Ishikawa (cell line): ENCODE results near the gene SLC1A2.

Experiments used
- CEBPB ChIP-seq: IDR thresholded peaks from 2 replicates; pipeline ENCODE4 v1.6.1; 2012
- CREB1 ChIP-seq: IDR thresholded peaks from 2 replicates; pipeline ENCODE4 v1.6.1; 2012; ENCODE audit warnings: low read depth
- EGR1 ChIP-seq: IDR thresholded peaks from 2 replicates; pipeline ENCODE4 v1.6.1; 2012
- EP300 ChIP-seq: IDR thresholded peaks from 2 replicates; pipeline ENCODE4 v1.6.1; 2012; ENCODE audit warnings: borderline replicate concordance
- FOXM1 ChIP-seq: IDR thresholded peaks from 2 replicates; pipeline ENCODE4 v1.6.1; 2012; ENCODE audit warnings: low read depth, borderline replicate concordance
- MAX ChIP-seq: IDR thresholded peaks from 2 replicates; pipeline ENCODE4 v1.6.1; 2012
- NFIC ChIP-seq: IDR thresholded peaks from 2 replicates; pipeline ENCODE4 v1.6.1; 2012
- RAD21 ChIP-seq: IDR thresholded peaks from 2 replicates; pipeline ENCODE4 v1.6.1; 2012; ENCODE audit warnings: low read depth
- TAF1 ChIP-seq: IDR thresholded peaks from 2 replicates; pipeline ENCODE4 v1.6.1; 2012; ENCODE audit warnings: low read depth, mild to moderate bottlenecking
- TCF12 ChIP-seq: IDR thresholded peaks from 2 replicates; pipeline ENCODE4 v1.6.1; 2012; ENCODE audit warnings: low read depth
- TEAD4 ChIP-seq: IDR thresholded peaks from 2 replicates; pipeline ENCODE4 v1.6.1; 2012
- YY1 ChIP-seq: IDR thresholded peaks from 2 replicates; pipeline ENCODE4 v1.6.1; 2012; ENCODE audit warnings: low read depth
- ZBTB7A ChIP-seq: IDR thresholded peaks from 2 replicates; pipeline ENCODE4 v1.6.1; 2012; ENCODE audit warnings: low read depth
- TF ChIP-seq, protein P1 (sequence below): IDR thresholded peaks from 2 replicates; pipeline ENCODE4 v1.6.1; 2012; ENCODE audit warnings: low read depth, mild to moderate bottlenecking
- TF ChIP-seq, protein P2 (sequence below): IDR thresholded peaks from 2 replicates; pipeline ENCODE4 v1.6.1; 2012

The SLC1A2 gene

DNA sequence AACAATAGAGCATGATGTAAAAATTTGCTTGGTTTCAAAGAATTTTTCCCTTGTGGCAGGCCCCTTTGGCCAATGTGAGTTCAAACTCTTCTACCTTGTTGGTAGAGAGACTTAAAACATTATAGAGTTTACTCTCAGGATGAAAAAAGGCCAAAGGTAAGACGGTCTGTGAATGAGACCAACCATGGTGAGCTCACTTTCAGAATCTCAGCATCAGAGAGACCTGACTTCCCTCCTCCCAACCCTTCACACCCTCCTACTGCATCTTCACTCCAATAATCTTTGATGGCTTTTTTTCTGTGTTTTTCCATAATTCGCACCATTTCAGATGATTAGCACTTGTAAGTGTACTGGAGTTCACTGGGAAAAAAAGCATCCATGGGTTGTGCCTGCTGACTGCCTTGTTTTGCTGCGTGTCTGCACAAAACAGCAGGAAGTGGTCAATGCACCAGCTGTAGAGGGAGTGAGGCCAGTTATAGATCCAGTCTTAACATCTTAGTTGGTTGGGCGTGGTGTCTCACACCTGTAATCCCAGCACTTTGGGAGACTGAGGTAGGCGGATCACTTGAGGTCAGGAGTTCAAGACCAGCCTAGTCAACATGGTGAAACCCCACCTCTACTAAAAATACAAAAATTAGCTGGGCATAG lies 64.1 kb downstream of the SLC1A2 start:
- no peak for TF ChIP-seq EP300
- no peak for TF ChIP-seq MAX
- TF ChIP-seq YY1, result no peak
- no peak for TF ChIP-seq EGR1
- no peak for TF ChIP-seq CREB1
- no peak for TF ChIP-seq RAD21
- TF ChIP-seq, protein P1, sequence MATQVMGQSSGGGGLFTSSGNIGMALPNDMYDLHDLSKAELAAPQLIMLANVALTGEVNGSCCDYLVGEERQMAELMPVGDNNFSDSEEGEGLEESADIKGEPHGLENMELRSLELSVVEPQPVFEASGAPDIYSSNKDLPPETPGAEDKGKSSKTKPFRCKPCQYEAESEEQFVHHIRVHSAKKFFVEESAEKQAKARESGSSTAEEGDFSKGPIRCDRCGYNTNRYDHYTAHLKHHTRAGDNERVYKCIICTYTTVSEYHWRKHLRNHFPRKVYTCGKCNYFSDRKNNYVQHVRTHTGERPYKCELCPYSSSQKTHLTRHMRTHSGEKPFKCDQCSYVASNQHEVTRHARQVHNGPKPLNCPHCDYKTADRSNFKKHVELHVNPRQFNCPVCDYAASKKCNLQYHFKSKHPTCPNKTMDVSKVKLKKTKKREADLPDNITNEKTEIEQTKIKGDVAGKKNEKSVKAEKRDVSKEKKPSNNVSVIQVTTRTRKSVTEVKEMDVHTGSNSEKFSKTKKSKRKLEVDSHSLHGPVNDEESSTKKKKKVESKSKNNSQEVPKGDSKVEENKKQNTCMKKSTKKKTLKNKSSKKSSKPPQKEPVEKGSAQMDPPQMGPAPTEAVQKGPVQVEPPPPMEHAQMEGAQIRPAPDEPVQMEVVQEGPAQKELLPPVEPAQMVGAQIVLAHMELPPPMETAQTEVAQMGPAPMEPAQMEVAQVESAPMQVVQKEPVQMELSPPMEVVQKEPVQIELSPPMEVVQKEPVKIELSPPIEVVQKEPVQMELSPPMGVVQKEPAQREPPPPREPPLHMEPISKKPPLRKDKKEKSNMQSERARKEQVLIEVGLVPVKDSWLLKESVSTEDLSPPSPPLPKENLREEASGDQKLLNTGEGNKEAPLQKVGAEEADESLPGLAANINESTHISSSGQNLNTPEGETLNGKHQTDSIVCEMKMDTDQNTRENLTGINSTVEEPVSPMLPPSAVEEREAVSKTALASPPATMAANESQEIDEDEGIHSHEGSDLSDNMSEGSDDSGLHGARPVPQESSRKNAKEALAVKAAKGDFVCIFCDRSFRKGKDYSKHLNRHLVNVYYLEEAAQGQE, result no peak
- no peak for TF ChIP-seq TEAD4
- no peak for TF ChIP-seq NFIC
- TF ChIP-seq, protein P2, sequence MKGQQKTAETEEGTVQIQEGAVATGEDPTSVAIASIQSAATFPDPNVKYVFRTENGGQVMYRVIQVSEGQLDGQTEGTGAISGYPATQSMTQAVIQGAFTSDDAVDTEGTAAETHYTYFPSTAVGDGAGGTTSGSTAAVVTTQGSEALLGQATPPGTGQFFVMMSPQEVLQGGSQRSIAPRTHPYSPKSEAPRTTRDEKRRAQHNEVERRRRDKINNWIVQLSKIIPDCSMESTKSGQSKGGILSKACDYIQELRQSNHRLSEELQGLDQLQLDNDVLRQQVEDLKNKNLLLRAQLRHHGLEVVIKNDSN, result no peak
- no peak for TF ChIP-seq FOXM1
- TF ChIP-seq TCF12, result no peak
- TF ChIP-seq TAF1, result no peak
- no peak for TF ChIP-seq ZBTB7A

DNA sequence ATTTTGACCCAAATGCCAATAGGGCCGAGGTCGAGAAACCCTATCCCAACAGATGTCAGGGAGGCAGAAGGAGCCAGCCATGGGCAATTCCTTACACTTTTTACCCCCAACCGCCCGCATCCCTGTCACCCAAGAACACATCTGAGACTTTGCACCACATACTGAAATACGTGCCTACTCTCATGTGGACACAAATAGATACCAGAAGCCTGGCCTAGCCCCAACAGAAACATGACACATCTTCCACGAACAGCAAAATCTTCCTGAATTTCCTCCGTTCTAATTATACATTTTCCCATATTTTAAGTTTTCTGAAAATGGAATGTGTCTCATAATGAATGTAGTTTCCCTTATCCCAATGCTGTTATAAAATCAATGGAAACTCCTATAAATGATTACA lies 64.7 kb downstream of the SLC1A2 start:
- TF ChIP-seq TEAD4, result no peak
- no peak for TF ChIP-seq CEBPB
- TF ChIP-seq, protein P1, result no peak
- no peak for TF ChIP-seq NFIC

DNA sequence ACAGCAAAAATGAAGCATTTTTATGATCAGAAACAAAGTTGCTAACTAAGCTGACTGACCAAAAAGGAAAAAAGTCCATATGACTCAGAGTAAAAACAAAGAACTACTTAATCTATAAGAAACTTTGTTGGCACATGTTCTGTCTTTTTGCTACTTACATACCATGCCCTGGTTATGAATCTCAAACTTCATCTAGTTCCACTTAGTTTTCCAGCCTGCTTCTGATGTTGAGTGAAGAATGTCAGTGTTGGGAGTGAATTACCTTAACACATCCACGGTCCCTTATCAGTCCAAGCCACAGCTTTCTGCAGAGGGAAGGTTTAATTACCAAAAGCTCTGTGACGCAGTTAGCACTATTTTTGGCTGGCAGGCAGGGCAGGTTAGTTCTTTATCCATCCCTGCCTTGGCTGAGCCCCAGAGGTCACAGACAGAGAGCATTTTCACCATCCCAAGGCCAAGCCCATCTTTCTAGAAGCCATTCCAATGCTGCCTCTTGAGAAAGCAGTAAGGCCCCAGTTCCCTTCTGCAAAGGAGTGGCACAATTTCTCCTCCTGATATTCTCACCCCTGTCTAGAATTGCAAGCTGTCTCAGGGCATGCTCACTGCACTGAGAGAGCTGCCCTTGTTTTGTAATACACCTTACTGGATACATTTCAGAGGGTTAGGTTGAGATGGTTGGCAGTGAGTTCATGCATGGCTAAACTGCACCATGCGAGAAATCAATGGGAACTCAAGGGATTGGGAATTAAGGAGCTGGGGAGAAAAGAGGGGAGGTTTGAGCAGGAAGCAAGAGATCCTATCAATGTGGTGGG lies 67.1 kb downstream of the SLC1A2 start:
- TF ChIP-seq FOXM1 (no peak), NFIC (no peak), TEAD4 (no peak), EGR1 (no peak), RAD21 (no peak), MAX (no peak), TAF1 (no peak), CEBPB (no peak), ZBTB7A (no peak)
- TF ChIP-seq, protein P1, result no peak
- TF ChIP-seq, protein P2, result no peak

GRCh38 chr11:35349897-35350296 lies 69.5 kb downstream of the SLC1A2 start:
- no peak for TF ChIP-seq YY1
- TF ChIP-seq TCF12, result no peak
- no peak for TF ChIP-seq NFIC
